Panc1 (cell line): ENCODE results near the gene APOBR. TPM values are rescaled to one million over a fixed set of nuclear protein-coding genes. Genes with fewer than 3 reads are reported as not detected.

Experiments used
- ATAC-seq: fragments of 200-7000 bp; cut with Tn5 transposase; 2 replicates; pipeline ENCODE4 v1.9.1; 2020; ENCODE audit warnings: mild to moderate bottlenecking, moderate library complexity
- BruUV-seq: library from RNA; stranded (reverse); fragments of 400-500 nt; replicated peaks from 2 replicates; lab custom pipeline; 2021; lab: Mats Ljungman, UMichigan
- CTCF ChIA-PET: fragments of 300-600 bp; sonication (Branson Sonifier 250); formaldehyde crosslinking; loops from one replicate; lab custom pipeline; 2022; ENCODE audit warnings: antibody characterized with exemption; lab: Charles Lee
- POLR2A ChIA-PET: fragments of 300-600 bp; sonication (Branson Sonifier 250); formaldehyde crosslinking; loops from one replicate; lab custom pipeline; 2022; ENCODE audit warnings: antibody characterized with exemption; lab: Charles Lee
- DNase-seq: peaks from one replicate; pipeline ENCODE4 v3.0.0-alpha.2; 2010; ENCODE audit warnings: low read depth, low spot score
- H3K27ac ChIP-seq: 2 replicates; pipeline ENCODE4 v1.5.1; 2011; ENCODE audit warnings: mild to moderate bottlenecking, low read length, inconsistent platforms
- H3K27me3 ChIP-seq: fragments of 200-500 bp; sonication (Bioruptor generic); 2 replicates; pipeline ENCODE4 v1.6.0; 2014; ENCODE audit warnings: low read length, inconsistent platforms; ENCODE audit not compliant: control insufficient read depth, insufficient read depth
- H3K36me3 ChIP-seq: fragments of 200-500 bp; sonication (Bioruptor generic); 2 replicates; pipeline ENCODE4 v1.5.1; 2014; ENCODE audit warnings: inconsistent platforms, mild to moderate bottlenecking, low read length, moderate library complexity; ENCODE audit not compliant: control insufficient read depth, insufficient read depth
- H3K4me1 ChIP-seq: 2 replicates; pipeline ENCODE4 v1.5.1; 2011; ENCODE audit warnings: inconsistent platforms, mild to moderate bottlenecking, low read length, moderate library complexity; ENCODE audit not compliant: control insufficient read depth, insufficient read depth
- H3K4me3 ChIP-seq, 2 experiments: 2 replicates each; pipeline ENCODE4 v1.5.1; 2011 to 2012; ENCODE audit warnings: low read depth in 2 of 2, low read length in 2 of 2, mild to moderate bottlenecking in 2 of 2, inconsistent platforms in 1 of 2, moderate library complexity in 1 of 2
- H3K9me3 ChIP-seq: fragments of 200-500 bp; sonication (Bioruptor generic); 2 replicates; pipeline ENCODE4 v1.5.1; 2014; ENCODE audit warnings: low read depth, mild to moderate bottlenecking, inconsistent platforms, low read length, moderate library complexity; ENCODE audit not compliant: control insufficient read depth, insufficient read depth
- CTCF ChIP-seq: fragments of 450-650 bp; IDR thresholded peaks from 2 replicates; pipeline ENCODE4 v1.5.1; 2017; ENCODE audit warnings: mild to moderate bottlenecking
- POLR2AphosphoS5 ChIP-seq: IDR thresholded peaks from 2 replicates; pipeline ENCODE4 v1.6.1; 2012; ENCODE audit warnings: mild to moderate bottlenecking, low read depth, low read length, moderate library complexity
- REST ChIP-seq, 2 experiments: IDR thresholded peaks; 2 replicates each; pipeline ENCODE4 v1.6.1; 2011 to 2012; ENCODE audit warnings: low read depth in 2 of 2, control low read depth in 1 of 2, low read length in 1 of 2, mild to moderate bottlenecking in 1 of 2, moderate library complexity in 1 of 2; ENCODE audit not compliant: insufficient read depth in 1 of 2
- SIN3A ChIP-seq: IDR thresholded peaks from 2 replicates; pipeline ENCODE4 v1.6.1; 2012; ENCODE audit warnings: low read depth, mild to moderate bottlenecking, low read length, moderate library complexity, borderline replicate concordance; ENCODE audit not compliant: insufficient read depth
- TCF7L2 ChIP-seq: IDR thresholded peaks from 2 replicates; pipeline ENCODE4 v1.6.1; 2011; ENCODE audit warnings: mild to moderate bottlenecking, low read depth, low read length, inconsistent platforms
- in situ Hi-C: cut with HindIII; loops from 2 replicates; pipeline ENCODE4 v1.10.0; 2016; ENCODE audit warnings: low sequenced_read_pairs, low pct_unique_long_range_greater_than_20kb
- intact Hi-C: fragments of 100-400 bp; cut with micrococcal nuclease; formaldehyde crosslinking; loops from one replicate; pipeline ENCODE4 v1.10.0; 2022; ENCODE audit not compliant: unreplicated experiment
- total RNA-seq: library from RNA; stranded (reverse); gene quantifications from one replicate; pipeline ENCODE4 v1.2.1, GENCODE V29; 2021; ENCODE audit not compliant: unreplicated experiment

Gene APOBR
- total RNA-seq, 1 experiment from 2014 or later = 0.13 TPM

- Histone ChIP-seq H3K27ac (peak within 1 kb of the TSS; percentile 95), H3K4me1 (peaks cover 4% of the 10 kb centered on the region), H3K36me3 (no peaks in the 10 kb centered on the region; the same call in 1 of the 2 replicates), H3K9me3 (no peaks in the 10 kb centered on the region), H3K27me3 (no peaks in the 10 kb centered on the region), H3K4me3 (peak within 1 kb of the TSS; percentile 93 to 97)
- TF ChIP-seq SIN3A (peak; percentile 62; the same call in 1 of the 2 replicates), REST (IDR thresholded peaks at IDR 0.05; ENCODE audit: insufficient read depth in 1 of 2, low read depth in 2 of 2, low read length in 1 of 2) (no peak), POLR2AphosphoS5 (peak; percentile 63; the same call in 1 of the 2 replicates), CTCF (no peak), TCF7L2 (no peak)
- BruUV-seq = no TSS peak
- ChIA-PET POLR2A (interaction anchor here (0.6 kb wide), 1 partner anchor 14 kb away, joined by 8 read pairs; no protein-coding TSS in a partner anchor), CTCF (no interaction called here)
- DNase-seq (peak; percentile 83), ATAC-seq (peak; percentile 97)
- in situ Hi-C loops (no loop called here), intact Hi-C loops (no loop called here)
These were observed 2.4 kb upstream of the APOBR start, which contains the start of gene CLN3 for GRCh38 chr16:28491970-28492474. CLN3 (minus strand) TSS chr16:28492074; CDS start chr16:28491759, 315 bp downstream.

GRCh38 chr16:28492511-28492910 lies 1.9 kb upstream of the APOBR start:
- peak overlapping the region; percentile 95 for H3K27ac ChIP-seq
- DNase-seq (no peak), ATAC-seq (no peak)
- no peaks in the 10 kb centered on the region for H3K27me3 ChIP-seq
- in situ Hi-C loops = no loop called here
- POLR2A ChIA-PET = interaction anchor here (0.5 to 0.7 kb wide), 2 partner anchors 8 to 38 kb away, joined by 5 to 6 read pairs; no protein-coding TSS in a partner anchor
- CTCF ChIA-PET = no interaction called here
- BruUV-seq = no TSS peak
- TF ChIP-seq TCF7L2 (no peak), REST (IDR thresholded peaks at IDR 0.05; ENCODE audit: insufficient read depth in 1 of 2, low read depth in 2 of 2, low read length in 1 of 2) (no peak), SIN3A (no peak), CTCF (no peak), POLR2AphosphoS5 (no peak)
- intact Hi-C loops = no loop called here
- H3K4me3 ChIP-seq = peak overlapping the region; percentile 93 to 97
- H3K9me3 ChIP-seq = no peaks in the 10 kb centered on the region
- H3K36me3 ChIP-seq = no peaks in the 10 kb centered on the region; the same call in 1 of the 2 replicates
- peaks cover 4% of the 10 kb centered on the region for H3K4me1 ChIP-seq
